OCI-LY3 (cell line): ENCODE results near the gene ARMH2.

Experiments used
- H2AFZ ChIP-seq: fragments of 200-600, 300-600 bp; shearing (Covaris generic); 2 replicates; pipeline ENCODE4 v1.6.0; 2014; ENCODE audit warnings: antibody characterized with exemption, low read depth, low read length
- H3K27ac ChIP-seq: fragments of 200-600, 300-600 bp; sonication (generic); 2 replicates; pipeline ENCODE4 v1.5.1; 2014; ENCODE audit warnings: mild to moderate bottlenecking, low read length, moderate library complexity, mixed read lengths
- H3K27me3 ChIP-seq: fragments of 200-600, 300-600 bp; sonication (generic); 2 replicates; pipeline ENCODE4 v1.6.1; 2014; ENCODE audit warnings: low read depth, low read length, mixed read lengths
- H3K36me3 ChIP-seq: fragments of 200-600, 300-600 bp; sonication (generic); replicated peaks from 2 replicates; pipeline ENCODE3; 2014; ENCODE audit warnings: low read depth, low read length, mixed read lengths
- H3K4me1 ChIP-seq: fragments of 300-600, 200-600 bp; sonication (generic); 2 replicates; pipeline ENCODE4 v1.6.1; 2014; ENCODE audit warnings: low read length, mixed read lengths
- H3K4me2 ChIP-seq: fragments of 200-600, 300-600 bp; sonication (generic); 2 replicates; pipeline ENCODE4 v1.6.1; 2014; ENCODE audit warnings: low read length, mixed read lengths
- H3K4me3 ChIP-seq: fragments of 300-600, 200-600 bp; sonication (generic); 2 replicates; pipeline ENCODE4 v1.5.1; 2014; ENCODE audit warnings: antibody characterized with exemption, mild to moderate bottlenecking, low read length, moderate library complexity
- H3K79me2 ChIP-seq: fragments of 300-600, 200-600 bp; shearing (Covaris generic); 2 replicates; pipeline ENCODE4 v1.6.1; 2014; ENCODE audit warnings: mild to moderate bottlenecking, low read length, mixed read lengths
- H3K9ac ChIP-seq: fragments of 300-600, 200-600 bp; shearing (Covaris generic); 2 replicates; pipeline ENCODE4 v1.6.0; 2014; ENCODE audit warnings: mild to moderate bottlenecking, low read length, moderate library complexity
- H3K9me3 ChIP-seq: fragments of 200-600, 300-600 bp; shearing (Covaris generic); 2 replicates; pipeline ENCODE4 v1.6.1; 2014; ENCODE audit warnings: low read length, mixed read lengths; ENCODE audit not compliant: insufficient read depth
- H4K20me1 ChIP-seq: fragments of 200-600, 300-600 bp; sonication (generic); 2 replicates; pipeline ENCODE4 v1.6.1; 2016; ENCODE audit warnings: low read length, mixed read lengths; ENCODE audit not compliant: insufficient read depth
- CTCF ChIP-seq: fragments of 200-600, 300-600 bp; sonication (generic); IDR thresholded peaks from 2 replicates; pipeline ENCODE4 v1.5.1; 2014; ENCODE audit warnings: antibody characterized with exemption, low read length, low read depth
- EZH2phosphoT487 ChIP-seq: fragments of 200-600 bp; shearing (Covaris generic); IDR thresholded peaks from 2 replicates; pipeline ENCODE4 v1.6.1; 2018; ENCODE audit warnings: antibody characterized with exemption, mixed run types, low read depth

The ARMH2 gene

GRCh38 chr6:24763578-24763977 is 35.1 kb downstream of the ARMH2 start:
- Histone ChIP-seq H3K27me3 (no peaks in the 10 kb centered on the region), H3K27ac (no peak overlapping the region), H3K4me3 (no peak overlapping the region), H3K79me2 (no peaks in the 10 kb centered on the region), H3K4me1 (peaks cover 12% of the 10 kb centered on the region), H3K9ac (no peak overlapping the region), H3K9me3 (no peaks in the 10 kb centered on the region), H3K36me3 (no peaks in the 10 kb centered on the region), H2AFZ (no peak overlapping the region), H3K4me2 (no peak overlapping the region), H4K20me1 (no peaks in the 10 kb centered on the region)
- TF ChIP-seq CTCF: no peak

GRCh38 chr6:24761851-24762250 is 36.9 kb downstream of the ARMH2 start:
- Histone ChIP-seq H3K9ac (no peak overlapping the region), H2AFZ (no peak overlapping the region), H3K27ac (no peak overlapping the region), H3K27me3 (no peaks in the 10 kb centered on the region), H3K9me3 (no peaks in the 10 kb centered on the region), H3K4me3 (no peak overlapping the region), H3K36me3 (no peaks in the 10 kb centered on the region), H3K79me2 (no peaks in the 10 kb centered on the region), H3K4me1 (peaks cover 18% of the 10 kb centered on the region), H4K20me1 (no peaks in the 10 kb centered on the region), H3K4me2 (no peak overlapping the region; the same call in 1 of the 2 replicates)
- no peak for TF ChIP-seq CTCF
- no peak for TF ChIP-seq EZH2phosphoT487

GRCh38 chr6:24761193-24761835 is 37.4 kb downstream of the ARMH2 start:
- H3K4me3 ChIP-seq: no peak overlapping the region
- no peak overlapping the region for H2AFZ ChIP-seq
- no peak overlapping the region; the same call in 1 of the 2 replicates for H3K4me2 ChIP-seq
- no peaks in the 10 kb centered on the region for H3K9me3 ChIP-seq
- H3K9ac ChIP-seq: no peak overlapping the region
- peaks cover 18% of the 10 kb centered on the region for H3K4me1 ChIP-seq
- no peaks in the 10 kb centered on the region for H4K20me1 ChIP-seq
- no peaks in the 10 kb centered on the region for H3K36me3 ChIP-seq
- H3K27ac ChIP-seq: no peak overlapping the region
- no peaks in the 10 kb centered on the region for H3K79me2 ChIP-seq
- TF ChIP-seq CTCF (no peak), EZH2phosphoT487 (no peak)
- no peaks in the 10 kb centered on the region for H3K27me3 ChIP-seq

GRCh38 chr6:24760210-24760609 is 38.5 kb downstream of the ARMH2 start:
- no peak overlapping the region for H3K27ac ChIP-seq
- no peaks in the 10 kb centered on the region for H3K27me3 ChIP-seq
- no peak overlapping the region for H3K9ac ChIP-seq
- H3K4me2 ChIP-seq: no peak overlapping the region
- H2AFZ ChIP-seq: no peak overlapping the region
- no peaks in the 10 kb centered on the region for H4K20me1 ChIP-seq
- TF ChIP-seq CTCF: no peak
- TF ChIP-seq EZH2phosphoT487: no peak
- peaks cover 18% of the 10 kb centered on the region for H3K4me1 ChIP-seq
- H3K79me2 ChIP-seq: no peaks in the 10 kb centered on the region
- H3K4me3 ChIP-seq: no peak overlapping the region
- H3K36me3 ChIP-seq: no peaks in the 10 kb centered on the region
- H3K9me3 ChIP-seq: no peaks in the 10 kb centered on the region
